NCI-H2107 (cell line): ENCODE data around the gene ITGA2B.
"Not testable (repeated sequence)": the region's sequence is repeated elsewhere in the genome, so short reads cannot be mapped to it uniquely, and the experiment has no call there.

Experiments
- DNase-seq: peaks from one replicate; lab custom pipeline; 2025; lab: John Stamatoyannopoulos, UW

Gene ITGA2B

DNA sequence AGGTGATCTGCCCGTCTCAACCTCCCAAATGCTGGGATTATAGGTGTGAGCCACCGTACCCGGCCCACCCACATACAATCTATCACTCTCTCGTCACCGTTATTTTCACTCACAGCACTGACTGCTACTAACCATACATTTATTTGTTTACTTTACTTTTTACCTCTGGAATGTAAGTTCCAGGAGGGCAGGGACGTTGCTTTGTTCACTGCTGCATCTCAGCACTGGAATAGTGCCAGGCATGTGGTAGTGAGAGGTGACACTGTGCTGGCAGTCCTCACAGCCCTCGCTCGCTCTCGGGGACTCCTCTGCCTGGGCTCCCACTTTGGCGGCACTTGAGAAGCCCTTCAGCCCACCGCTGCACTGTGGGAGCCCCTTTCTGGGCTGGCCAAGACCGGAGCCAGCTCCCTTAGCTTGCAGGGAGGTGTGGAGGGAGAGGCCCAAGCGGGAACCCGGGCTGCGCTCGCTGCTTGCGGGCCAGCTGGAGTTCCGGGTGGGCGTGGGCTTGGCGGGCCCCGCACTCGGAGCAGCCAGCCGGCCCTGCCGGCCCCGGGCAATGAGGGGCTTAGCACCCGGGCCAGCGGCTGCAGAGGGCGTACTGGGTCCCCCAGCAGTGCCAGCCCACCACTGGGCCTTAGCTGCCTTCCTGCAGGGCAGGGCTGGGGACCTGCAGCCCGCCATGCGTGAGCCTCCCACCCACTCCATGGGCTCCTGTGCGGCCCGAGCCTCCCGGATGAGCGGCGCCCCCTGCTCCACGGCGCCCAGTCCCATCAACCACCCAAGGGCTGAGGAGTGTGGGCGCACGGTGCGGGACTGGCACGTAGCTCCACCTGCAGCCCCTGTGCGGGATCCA lies 20.8 kb downstream of the ITGA2B start:
- not testable (repeated sequence) for DNase-seq

DNA sequence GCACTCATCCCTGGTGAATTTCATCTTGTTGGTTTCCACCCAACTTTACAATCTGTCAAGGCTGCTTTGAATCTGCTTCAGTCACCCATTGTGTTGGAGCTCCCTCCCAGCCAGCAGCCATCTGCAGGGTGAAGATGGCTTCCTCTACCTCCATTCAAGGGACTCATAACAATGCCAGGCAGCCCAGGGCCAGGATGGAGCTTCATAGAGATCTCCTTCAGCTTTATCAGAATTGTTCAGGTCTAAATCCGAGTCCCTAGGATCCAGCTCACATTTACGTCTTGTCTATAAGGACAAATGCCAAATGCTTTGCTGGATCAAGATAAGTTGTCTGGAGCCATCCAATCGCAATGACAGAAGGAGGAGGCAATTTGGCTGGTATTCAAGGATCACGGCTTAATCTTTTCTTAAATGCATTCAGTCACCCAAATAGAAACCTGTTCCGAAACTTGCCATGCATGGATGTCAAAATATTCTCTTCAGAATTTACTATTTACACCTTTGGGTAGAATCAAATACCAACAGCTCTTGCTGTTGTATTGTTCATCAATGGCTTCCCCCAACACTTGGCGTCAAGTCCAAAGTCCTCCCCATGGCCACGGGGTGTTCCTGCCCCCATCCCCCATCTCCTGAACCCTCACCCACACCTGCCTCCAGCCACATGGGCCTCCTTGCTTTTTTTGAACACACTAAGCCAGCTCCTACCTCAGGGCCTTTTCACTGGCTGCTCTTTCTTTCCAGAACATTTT lies 22.0 kb downstream of the ITGA2B start:
- no peak for DNase-seq

- DNase-seq: not testable (repeated sequence)
These were observed 24.4 kb downstream of the ITGA2B start for GRCh38 chr17:44365051-44365450.

- DNase-seq: no peak
These were observed 25.8 kb downstream of the ITGA2B start, which contains the start of gene FAM171A2 for GRCh38 chr17:44363613-44364159. FAM171A2 (minus strand) TSS chr17:44363853; CDS start chr17:44363714, 139 bp downstream.

GRCh38 chr17:44362949-44363612 lies 26.4 kb downstream of the ITGA2B start:
- no peak for DNase-seq

DNA sequence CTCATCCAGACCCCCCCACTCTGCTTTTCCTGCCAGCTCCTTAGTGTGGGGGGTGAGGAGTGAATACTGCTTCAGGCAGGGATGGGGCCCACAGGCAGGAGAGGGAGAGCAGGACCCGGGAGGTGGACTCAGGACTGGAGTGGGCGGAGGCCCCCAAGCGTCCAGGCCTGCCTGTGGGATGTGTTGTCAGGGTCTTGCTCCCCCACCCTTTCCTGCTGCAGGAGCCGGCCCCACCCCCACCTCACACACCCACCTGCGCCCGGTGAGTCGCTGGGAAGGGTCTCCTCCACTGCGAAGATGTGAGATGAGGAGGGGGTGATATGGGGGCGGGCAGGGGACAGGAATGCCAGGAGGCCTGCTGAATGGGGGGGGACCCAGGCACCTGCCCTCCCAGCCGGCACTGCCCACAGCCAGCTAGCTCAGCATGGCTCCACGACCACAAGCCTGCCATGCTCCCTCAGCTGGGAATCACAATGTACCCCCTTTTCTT lies 26.9 kb downstream of the ITGA2B start:
- DNase-seq: no peak

- no peak for DNase-seq
These were observed 27.9 kb downstream of the ITGA2B start for GRCh38 chr17:44361292-44362260.

DNA sequence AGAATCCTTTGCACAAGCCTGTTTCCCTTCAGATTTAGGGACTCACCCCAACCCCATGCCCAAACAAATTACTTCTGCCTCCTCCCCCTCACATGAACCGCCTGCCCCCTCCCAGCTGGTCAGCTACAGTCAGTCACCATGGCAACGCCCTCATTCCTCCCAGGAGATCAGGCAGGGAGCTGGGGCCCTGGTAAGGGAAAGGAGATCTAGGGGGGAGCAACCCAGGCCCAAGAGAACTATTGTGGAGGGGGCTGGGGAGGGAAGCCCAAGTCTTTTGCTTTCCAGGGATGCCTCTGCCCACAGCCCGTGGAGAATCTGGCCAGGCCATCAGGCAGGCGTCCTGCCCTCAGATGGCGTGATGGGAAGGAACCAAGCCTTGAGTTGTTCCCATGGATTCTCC lies 28.6 kb downstream of the ITGA2B start:
- no peak for DNase-seq

GRCh38 chr17:44360144-44360533 lies 29.3 kb downstream of the ITGA2B start:
- DNase-seq: no peak

DNA sequence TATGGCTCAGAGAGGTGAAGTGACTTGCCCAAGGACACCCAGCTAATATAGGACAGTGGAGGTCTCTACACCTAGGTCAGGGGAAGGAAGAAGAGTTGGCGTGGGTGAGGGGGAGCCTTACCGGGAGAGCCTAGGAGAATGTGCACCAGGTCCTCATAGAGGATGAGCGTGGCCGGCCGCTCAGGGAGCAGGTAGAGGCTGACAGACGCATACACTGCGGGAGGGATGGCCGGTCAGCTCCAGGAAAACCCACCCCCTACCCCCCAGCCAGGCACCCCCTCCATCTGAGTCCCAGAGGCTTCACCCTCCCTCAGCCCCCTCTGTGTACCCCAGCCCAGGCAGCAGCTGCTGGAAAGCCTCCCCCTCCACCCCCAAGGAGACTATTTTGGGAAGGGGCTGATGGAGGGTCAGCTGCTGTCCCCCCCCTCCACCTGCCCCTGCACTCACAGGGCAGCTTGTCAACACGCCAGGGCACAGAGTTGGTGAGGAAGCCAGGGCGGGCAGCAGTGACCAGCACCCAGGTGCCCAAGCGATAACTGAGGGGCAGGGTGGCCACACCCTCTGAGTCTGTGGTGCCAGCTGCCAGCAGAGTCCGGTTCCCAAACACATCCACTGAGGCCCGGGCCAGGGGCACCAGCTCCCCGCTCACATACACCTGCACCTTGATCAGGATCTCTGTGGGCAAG lies 29.8 kb downstream of the ITGA2B start:
- DNase-seq: no peak

GRCh38 chr17:44359006-44359405 lies 30.4 kb downstream of the ITGA2B start:
- DNase-seq: no peak

DNA sequence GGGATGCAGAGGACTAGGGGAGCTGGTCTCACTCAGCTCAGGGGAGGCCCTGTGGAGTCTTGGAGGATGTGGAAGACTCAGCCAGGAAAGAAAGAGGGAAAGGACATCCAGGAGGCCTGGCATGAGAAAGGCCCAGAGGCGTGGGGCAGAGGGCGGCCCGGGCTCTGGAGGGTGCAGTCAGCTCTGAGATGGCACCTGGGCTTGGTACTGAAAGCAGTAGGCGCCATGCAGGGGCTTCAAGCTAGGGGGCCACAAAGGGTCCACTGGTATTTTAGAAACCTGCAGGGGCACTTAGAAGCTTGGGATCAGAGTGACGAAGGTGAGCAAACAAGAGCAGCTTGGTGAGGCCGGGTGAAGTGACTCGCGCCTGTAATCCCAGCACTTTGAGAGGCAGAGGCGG lies 31.4 kb downstream of the ITGA2B start:
- DNase-seq: no peak

GRCh38 chr17:44356241-44356640 lies 33.2 kb downstream of the ITGA2B start:
- DNase-seq: no peak

GRCh38 chr17:44355642-44356099 lies 33.8 kb downstream of the ITGA2B start:
- no peak for DNase-seq

DNA sequence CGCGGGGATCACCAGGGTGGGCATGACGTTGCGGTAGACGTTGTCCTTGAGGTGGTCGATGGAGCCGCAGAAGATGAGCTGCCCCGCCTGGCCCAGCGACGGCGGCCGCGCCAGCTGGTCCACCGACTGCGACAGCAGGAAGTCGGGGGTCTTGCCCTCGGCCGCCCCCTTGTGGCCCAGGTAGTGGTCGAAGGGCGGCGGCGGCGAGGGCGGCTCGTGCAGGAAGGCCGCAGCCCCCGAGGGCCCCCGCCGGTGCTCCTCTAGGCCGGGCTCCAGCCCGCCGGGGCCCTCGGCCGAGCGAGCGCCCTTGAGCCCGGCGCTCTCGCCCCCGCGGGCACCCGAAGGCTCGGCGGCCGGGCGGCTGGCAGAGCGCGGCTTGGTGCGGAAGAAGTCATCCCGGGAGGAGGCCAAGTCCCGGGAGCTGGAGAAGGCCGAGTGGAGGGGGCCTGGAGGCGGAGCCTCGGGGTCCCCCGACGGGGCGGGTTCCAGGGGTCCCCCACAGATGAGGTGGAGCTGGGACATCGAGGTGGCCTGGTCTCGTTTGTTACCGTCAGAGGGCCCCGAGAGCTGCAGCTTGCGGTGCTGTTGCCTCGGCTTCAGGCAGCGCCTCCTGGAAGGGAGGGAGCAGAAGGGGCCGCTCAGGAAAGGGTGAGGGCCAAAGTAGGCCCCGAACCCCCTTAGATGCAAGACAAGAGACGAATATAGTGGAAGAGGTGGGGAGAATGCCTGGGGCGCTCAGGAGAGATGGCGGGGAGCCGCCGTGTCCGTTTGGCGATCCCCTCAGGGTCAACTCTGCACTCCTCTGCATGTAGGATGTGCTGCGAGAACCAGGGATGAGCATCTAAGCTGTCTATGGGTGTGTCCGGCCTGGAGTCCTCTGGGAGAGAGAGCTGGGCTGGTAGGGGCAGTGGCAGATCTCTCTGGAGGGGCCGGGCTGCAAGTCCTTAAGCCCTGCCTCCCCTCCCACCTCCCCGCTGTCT lies 34.6 kb downstream of the ITGA2B start:
- DNase-seq: no peak

- no peak for DNase-seq
These were observed 35.6 kb downstream of the ITGA2B start for GRCh38 chr17:44353672-44354331.

DNA sequence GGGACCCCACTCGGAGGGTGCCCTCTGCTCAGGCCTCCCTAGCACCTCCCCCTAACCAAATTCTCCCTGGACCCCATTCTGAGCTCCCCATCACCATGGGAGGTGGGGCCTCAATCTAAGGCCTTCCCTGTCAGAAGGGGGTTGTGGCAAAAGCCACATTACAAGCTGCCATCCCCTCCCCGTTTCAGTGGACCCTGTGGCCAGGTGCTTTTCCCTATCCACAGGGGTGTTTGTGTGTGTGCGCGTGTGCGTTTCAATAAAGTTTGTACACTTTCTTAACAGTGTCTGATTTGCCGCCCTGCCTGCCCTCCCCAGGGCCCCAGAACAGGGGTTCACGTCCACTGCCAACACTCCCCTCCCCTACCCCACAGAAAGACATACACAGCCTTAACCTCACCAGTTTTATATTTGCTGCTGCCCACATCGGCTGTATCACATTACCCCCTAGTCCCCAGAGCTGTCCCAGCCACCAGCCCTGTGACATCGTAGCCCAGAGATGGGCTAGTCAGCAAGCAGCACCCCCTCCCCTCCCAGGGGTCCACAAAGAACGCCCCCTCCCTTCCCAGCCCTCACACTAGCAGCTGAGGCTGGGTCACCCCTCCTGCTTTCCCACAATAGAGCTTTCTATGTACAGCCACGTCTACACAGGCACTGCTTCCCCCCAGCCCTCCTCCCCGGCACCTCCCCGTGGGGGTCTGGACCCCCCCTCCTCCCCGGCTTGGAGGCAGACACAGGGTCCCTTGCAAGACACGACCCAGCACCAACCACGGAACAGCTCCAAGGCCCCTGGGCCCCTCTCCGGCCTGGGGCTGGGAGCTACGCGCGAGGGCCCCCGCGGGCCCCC lies 36.4 kb downstream of the ITGA2B start:
- no peak for DNase-seq
